DND-41 (cell line): ENCODE measurements around the gene PRKAR1A.

Experiments
- ATAC-seq: fragments of 200-7000 bp; cut with Tn5 transposase; 3 replicates; pipeline ENCODE4 v1.9.1; 2021; ENCODE audit warnings: low read depth; ENCODE audit not compliant: insufficient read depth
- DNase-seq: peaks from one replicate; pipeline ENCODE4 v3.0.0-alpha.2; 2020
- H2AFZ ChIP-seq: 2 replicates; pipeline ENCODE4 v1.6.0; 2012; ENCODE audit warnings: low read depth, low read length
- H3K27ac ChIP-seq: 2 replicates; pipeline ENCODE4 v1.5.1; 2012; ENCODE audit warnings: low read length, inconsistent platforms
- H3K27me3 ChIP-seq: fragments of 200-600 bp; sonication (generic); 2 replicates; pipeline ENCODE4 v1.6.0; 2012; ENCODE audit warnings: low read length, mild to moderate bottlenecking, inconsistent platforms; ENCODE audit not compliant: insufficient read depth, poor library complexity
- H3K36me3 ChIP-seq: 2 replicates; pipeline ENCODE4 v1.5.1; 2012; ENCODE audit warnings: low read length, inconsistent platforms; ENCODE audit not compliant: insufficient read depth
- H3K4me1 ChIP-seq: 2 replicates; pipeline ENCODE4 v1.5.1; 2012; ENCODE audit warnings: mild to moderate bottlenecking, low read length; ENCODE audit not compliant: insufficient read depth
- H3K4me2 ChIP-seq: 2 replicates; pipeline ENCODE4 v1.6.0; 2012; ENCODE audit warnings: mild to moderate bottlenecking, moderate library complexity, low read length, inconsistent platforms; ENCODE audit not compliant: insufficient read depth
- H3K4me3 ChIP-seq, 2 experiments: fragments of 200-600 bp in 1 of 2; shearing (Covaris generic) in 1 of 2; 2 replicates each; pipeline ENCODE4 v1.5.1; 2012 to 2016; ENCODE audit warnings: inconsistent platforms in 2 of 2, low read length in 2 of 2, mild to moderate bottlenecking in 2 of 2, low read depth in 1 of 2, moderate library complexity in 1 of 2
- H3K79me2 ChIP-seq: 2 replicates; pipeline ENCODE4 v1.6.0; 2012; ENCODE audit warnings: low read length, inconsistent platforms; ENCODE audit not compliant: insufficient read depth
- H3K9ac ChIP-seq: 2 replicates; pipeline ENCODE4 v1.6.0; 2012; ENCODE audit warnings: low read depth, mild to moderate bottlenecking, inconsistent platforms, low read length, moderate library complexity
- H3K9me3 ChIP-seq: 2 replicates; pipeline ENCODE4 v1.5.1; 2012; ENCODE audit warnings: low read length, moderate library complexity, mild to moderate bottlenecking, inconsistent platforms; ENCODE audit not compliant: insufficient read depth, severe bottlenecking
- H4K20me1 ChIP-seq: 2 replicates; pipeline ENCODE4 v1.6.0; 2012; ENCODE audit warnings: low read length; ENCODE audit not compliant: insufficient read depth
- CTCF ChIP-seq: IDR thresholded peaks from 2 replicates; pipeline ENCODE4 v1.5.1; 2012; ENCODE audit warnings: borderline replicate concordance, low read length, moderate library complexity, mild to moderate bottlenecking; ENCODE audit not compliant: poor library complexity, severe bottlenecking; ENCODE audit errors: extremely low read depth
- EZH2 ChIP-seq: IDR thresholded peaks from 3 replicates; pipeline ENCODE4 v1.6.1; 2012; ENCODE audit warnings: borderline replicate concordance, low read depth, mild to moderate bottlenecking, moderate library complexity, low read length, inconsistent platforms; ENCODE audit not compliant: severe bottlenecking

Gene PRKAR1A

DNA sequence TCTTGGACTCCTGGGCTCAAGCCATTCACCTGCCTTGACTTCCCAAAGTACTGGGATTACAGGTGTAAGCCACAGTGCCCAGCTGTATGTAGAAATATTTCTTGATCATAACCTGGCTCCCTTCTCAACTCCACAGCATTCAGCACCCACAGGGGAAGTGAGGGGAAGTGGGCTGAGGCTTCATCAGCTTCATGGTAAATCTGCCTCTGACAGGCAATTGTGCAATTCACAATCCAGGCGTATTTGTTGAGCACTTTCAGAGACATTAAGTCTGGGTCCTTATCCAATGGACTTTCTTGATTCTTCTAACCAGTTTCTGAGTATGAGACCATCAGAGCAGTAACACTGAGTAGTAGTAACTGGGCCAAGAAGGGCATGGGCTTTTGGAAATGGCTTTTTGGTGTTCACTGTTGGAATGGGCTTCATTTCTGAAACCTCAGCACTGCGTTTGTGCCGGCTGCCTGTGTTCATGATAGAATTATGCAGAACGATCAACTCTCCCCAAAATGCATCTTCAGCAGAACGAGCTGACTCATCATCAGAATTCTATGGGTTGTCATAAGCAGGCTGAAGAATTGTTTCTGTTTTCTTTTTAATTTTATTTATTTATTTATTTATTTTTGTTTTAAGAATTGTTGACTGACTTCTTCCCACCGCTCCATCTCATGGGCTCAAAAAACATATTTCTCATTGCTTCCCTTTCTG is 60.1 kb downstream of the PRKAR1A start:
- no peak for ATAC-seq
- H4K20me1 ChIP-seq = no peaks in the 10 kb centered on the region
- H2AFZ ChIP-seq = no peak overlapping the region
- H3K36me3 ChIP-seq = no peaks in the 10 kb centered on the region
- H3K4me2 ChIP-seq = no peak overlapping the region
- no peaks in the 10 kb centered on the region for H3K4me1 ChIP-seq
- no peak overlapping the region for H3K27ac ChIP-seq
- H3K9me3 ChIP-seq = no peaks in the 10 kb centered on the region
- no peak overlapping the region for H3K4me3 ChIP-seq
- H3K79me2 ChIP-seq = no peaks in the 10 kb centered on the region
- no peak for TF ChIP-seq CTCF
- no peak for TF ChIP-seq EZH2
- H3K9ac ChIP-seq = no peak overlapping the region
- H3K27me3 ChIP-seq = peaks cover 3% of the 10 kb centered on the region
- no peak for DNase-seq

- H3K27me3 ChIP-seq = peaks cover 3% of the 10 kb centered on the region
- H2AFZ ChIP-seq = no peak overlapping the region
- H3K9me3 ChIP-seq = no peaks in the 10 kb centered on the region
- H3K4me2 ChIP-seq = no peak overlapping the region
- H3K4me1 ChIP-seq = no peaks in the 10 kb centered on the region
- no peak for DNase-seq
- no peaks in the 10 kb centered on the region for H4K20me1 ChIP-seq
- TF ChIP-seq EZH2 = no peak
- no peak for TF ChIP-seq CTCF
- no peak for ATAC-seq
- no peak overlapping the region for H3K9ac ChIP-seq
- no peaks in the 10 kb centered on the region for H3K79me2 ChIP-seq
- no peak overlapping the region for H3K4me3 ChIP-seq
- H3K27ac ChIP-seq = no peak overlapping the region
- H3K36me3 ChIP-seq = no peaks in the 10 kb centered on the region
Observed at GRCh38 chr17:68573338-68573737, 61.1 kb downstream of the PRKAR1A start.

DNA sequence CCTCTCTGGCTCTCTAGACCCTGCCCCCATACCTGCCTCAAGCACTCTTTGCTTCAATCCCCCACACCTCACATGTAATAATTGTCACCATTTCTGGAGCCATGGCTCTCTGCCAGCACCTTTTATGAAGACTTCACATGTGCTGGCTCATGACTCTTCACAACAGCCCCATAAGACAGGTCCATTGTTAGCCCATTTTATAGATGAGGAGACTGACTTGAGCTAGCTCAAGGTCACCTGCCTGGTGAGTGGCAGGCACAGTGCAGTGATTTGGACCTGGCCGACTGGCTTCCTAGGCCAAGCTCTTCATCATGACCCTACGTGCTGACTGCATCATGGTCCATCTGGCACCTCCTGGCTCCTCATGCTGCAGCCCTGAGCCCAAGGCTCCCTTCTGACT is 63.9 kb downstream of the PRKAR1A start:
- H3K36me3 ChIP-seq = no peaks in the 10 kb centered on the region
- DNase-seq (no peak), ATAC-seq (no peak)
- no peak overlapping the region for H3K9ac ChIP-seq
- H3K27me3 ChIP-seq = peaks cover 3% of the 10 kb centered on the region
- no peak overlapping the region for H3K4me2 ChIP-seq
- no peaks in the 10 kb centered on the region for H4K20me1 ChIP-seq
- TF ChIP-seq CTCF = no peak
- TF ChIP-seq EZH2 = no peak
- no peak overlapping the region for H3K4me3 ChIP-seq
- H3K4me1 ChIP-seq = no peaks in the 10 kb centered on the region
- H3K79me2 ChIP-seq = no peaks in the 10 kb centered on the region
- no peak overlapping the region for H2AFZ ChIP-seq
- H3K27ac ChIP-seq = no peak overlapping the region
- H3K9me3 ChIP-seq = no peaks in the 10 kb centered on the region
